Measurements from ENCODE around the gene ASB7.

Gene ASB7

DNA sequence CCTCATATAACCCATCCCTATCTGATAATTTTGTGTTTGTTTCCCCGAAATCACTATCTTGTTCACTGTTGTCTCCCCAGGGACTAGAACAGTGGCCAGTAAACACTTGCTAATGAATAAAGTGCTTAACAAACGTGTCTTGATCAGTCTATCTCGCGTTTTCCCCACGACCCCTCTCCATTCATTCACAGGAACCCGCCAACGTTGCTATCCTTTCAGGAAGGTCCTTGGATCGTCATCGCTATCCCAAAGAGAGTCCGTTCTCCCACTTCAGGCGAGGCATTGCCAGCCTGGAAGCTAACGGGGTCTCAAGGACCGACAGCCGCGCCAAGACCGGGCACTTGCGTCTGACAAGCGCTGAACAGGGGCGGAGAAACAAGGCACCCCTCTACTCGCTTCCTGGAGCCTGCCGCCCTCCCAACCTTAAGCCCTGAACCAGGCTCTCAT, 749 bp upstream of the ASB7 start:
- TF ChIP-seq SIN3A (IDR thresholded peaks at IDR 0.05; ENCODE audit: borderline replicate concordance, insufficient read depth, low read length) (no peak; the same call in 1 of the 2 replicates), POLR2AphosphoS5 (IDR thresholded peaks at IDR 0.05; ENCODE audit: low read depth, low read length) (no peak)

DNA sequence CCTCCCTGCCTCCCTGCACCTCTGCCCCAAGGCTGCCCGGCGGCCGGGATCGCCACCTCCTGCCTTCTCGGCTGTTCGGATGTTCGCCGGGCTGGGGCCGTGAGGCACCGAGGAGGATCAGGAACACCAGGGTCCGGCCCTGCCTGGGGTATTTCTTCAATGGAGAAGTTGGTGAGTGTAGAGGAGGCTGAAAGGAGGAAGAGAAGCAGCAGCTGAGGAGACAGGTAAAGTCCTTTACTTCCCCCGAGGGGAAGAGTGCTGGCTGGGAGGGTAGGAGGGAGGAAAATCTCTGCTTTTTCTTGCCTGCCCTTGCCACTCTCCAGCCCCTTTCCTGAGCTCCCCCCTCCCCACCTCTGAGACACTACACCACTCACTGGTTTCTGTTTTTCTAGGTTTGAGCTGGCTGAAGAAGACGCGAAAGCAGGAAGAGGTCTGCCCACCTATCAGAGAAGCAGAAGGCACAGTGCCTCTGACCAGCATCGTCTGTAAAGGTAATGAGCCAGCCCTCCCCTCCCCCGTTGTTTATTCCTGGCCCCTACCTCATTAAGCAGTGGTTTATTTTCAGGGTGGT, 519 bp downstream of the ASB7 start:
- TF ChIP-seq TAF1 (IDR thresholded peaks at IDR 0.05; ENCODE audit: borderline replicate concordance, insufficient read depth, low read length) = no peak
- TF ChIP-seq FOXP2 (optimal IDR thresholded peaks at IDR 0.05; ENCODE audit: borderline replicate concordance, extremely low read depth, extremely low read length, insufficient read depth) = no peak
- no peak for TF ChIP-seq SIN3A (IDR thresholded peaks at IDR 0.05; ENCODE audit: borderline replicate concordance, insufficient read depth, low read length)
- no peak for TF ChIP-seq REST (IDR thresholded peaks at IDR 0.05; ENCODE audit: insufficient read depth in 1 of 2, low read depth in 2 of 2, low read length in 2 of 2)
- TF ChIP-seq POLR2AphosphoS5 (IDR thresholded peaks at IDR 0.05; ENCODE audit: low read depth, low read length) = no peak

DNA sequence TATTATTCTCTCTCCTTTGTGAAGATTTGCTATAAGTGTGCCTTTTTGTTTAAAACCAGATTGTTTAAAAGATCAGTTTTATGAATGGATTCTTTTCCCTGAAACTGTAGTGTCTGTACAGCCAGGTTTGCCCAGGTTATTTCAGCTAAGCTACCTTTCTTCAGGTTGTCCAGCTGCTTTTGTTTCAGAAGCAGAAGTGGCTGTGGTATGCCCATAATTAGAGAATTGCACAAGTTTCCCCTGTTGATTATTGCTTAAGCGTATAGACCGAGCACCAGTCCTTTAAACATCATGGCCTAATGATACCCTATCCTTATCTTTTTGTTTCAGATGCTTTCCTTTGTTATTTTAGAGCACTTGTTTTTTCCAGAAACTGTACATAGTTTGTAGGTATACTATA, 10.2 kb downstream of the ASB7 start:
- TF ChIP-seq TAF1 (IDR thresholded peaks at IDR 0.05; ENCODE audit: borderline replicate concordance, insufficient read depth, low read length) = no peak
- TF ChIP-seq FOXP2 (optimal IDR thresholded peaks at IDR 0.05; ENCODE audit: borderline replicate concordance, extremely low read depth, extremely low read length, insufficient read depth) = no peak
- TF ChIP-seq POLR2AphosphoS5 (IDR thresholded peaks at IDR 0.05; ENCODE audit: low read depth, low read length) = no peak
- TF ChIP-seq SIN3A (IDR thresholded peaks at IDR 0.05; ENCODE audit: borderline replicate concordance, insufficient read depth, low read length) = no peak
- TF ChIP-seq REST (IDR thresholded peaks at IDR 0.05; ENCODE audit: insufficient read depth in 1 of 2, low read depth in 2 of 2, low read length in 2 of 2) = no peak

DNA sequence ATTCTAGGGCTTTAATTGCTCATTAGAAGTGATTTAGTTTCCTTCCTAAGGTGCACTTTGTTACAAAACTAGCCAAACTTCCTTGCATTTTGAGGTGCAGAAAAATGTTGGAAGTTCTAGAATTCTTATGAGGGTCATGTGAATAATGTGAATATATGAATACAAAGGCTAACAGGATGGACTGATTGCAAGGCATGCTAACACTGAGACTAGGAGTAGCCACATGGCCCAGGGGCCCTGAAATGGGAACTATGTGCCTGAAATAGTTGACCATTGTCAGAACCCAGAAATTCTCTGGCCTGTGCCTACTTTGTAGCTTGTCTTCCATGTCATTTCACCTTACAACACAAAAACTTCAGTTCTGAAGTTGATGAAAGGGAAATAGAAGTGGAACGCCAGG, 10.8 kb downstream of the ASB7 start:
- TF ChIP-seq REST (IDR thresholded peaks at IDR 0.05; ENCODE audit: insufficient read depth in 1 of 2, low read depth in 2 of 2, low read length in 2 of 2) (no peak), TAF1 (IDR thresholded peaks at IDR 0.05; ENCODE audit: borderline replicate concordance, insufficient read depth, low read length) (no peak), FOXP2 (optimal IDR thresholded peaks at IDR 0.05; ENCODE audit: borderline replicate concordance, extremely low read depth, extremely low read length, insufficient read depth) (no peak), POLR2AphosphoS5 (IDR thresholded peaks at IDR 0.05; ENCODE audit: low read depth, low read length) (no peak), SIN3A (IDR thresholded peaks at IDR 0.05; ENCODE audit: borderline replicate concordance, insufficient read depth, low read length) (no peak)

DNA sequence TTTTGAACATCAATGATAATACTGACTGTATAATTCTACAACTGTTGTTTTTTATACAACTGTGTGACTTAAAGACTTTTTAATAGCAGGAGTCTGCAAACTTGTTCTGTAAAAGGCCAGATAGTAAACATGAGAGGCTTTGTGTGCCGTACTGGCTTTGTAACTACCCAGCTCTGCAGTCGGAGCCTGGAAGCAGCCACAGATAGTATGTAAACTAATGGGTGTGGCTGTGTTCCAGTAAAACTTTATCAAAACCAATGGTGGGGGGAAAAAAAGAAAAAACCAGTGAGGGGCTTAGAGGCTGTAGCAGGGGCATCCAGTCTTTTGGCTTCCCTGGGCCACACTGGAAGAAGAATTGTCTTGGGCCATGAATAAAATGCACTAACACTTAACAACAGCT, 11.9 kb downstream of the ASB7 start:
- TF ChIP-seq TAF1 (IDR thresholded peaks at IDR 0.05; ENCODE audit: borderline replicate concordance, insufficient read depth, low read length) (no peak), FOXP2 (optimal IDR thresholded peaks at IDR 0.05; ENCODE audit: borderline replicate concordance, extremely low read depth, extremely low read length, insufficient read depth) (no peak), REST (IDR thresholded peaks at IDR 0.05; ENCODE audit: insufficient read depth in 1 of 2, low read depth in 2 of 2, low read length in 2 of 2) (no peak), POLR2AphosphoS5 (IDR thresholded peaks at IDR 0.05; ENCODE audit: low read depth, low read length) (no peak), SIN3A (IDR thresholded peaks at IDR 0.05; ENCODE audit: borderline replicate concordance, insufficient read depth, low read length) (no peak)
